WTC11 (cell line): ENCODE results near the gene MSH2. TPM values are rescaled to one million over a fixed set of nuclear protein-coding genes. Genes with fewer than 3 reads are reported as not detected.

ENCODE experiments used
- ATAC-seq: fragments of 200-7000 bp; cut with Tn5 transposase; 2 replicates; pipeline ENCODE4 v1.10.0; 2021; ENCODE audit warnings: mild to moderate bottlenecking, moderate library complexity
- CTCF ChIA-PET: fragments of 300-600 bp; sonication (Branson Sonifier 250); formaldehyde crosslinking; loops from one replicate; lab custom pipeline; 2021; ENCODE audit warnings: antibody characterized with exemption; lab: Charles Lee
- POLR2A ChIA-PET: fragments of 350-600 bp; sonication (Branson Sonifier 250); formaldehyde crosslinking; loops from one replicate; lab custom pipeline; 2021; ENCODE audit warnings: antibody characterized with exemption; lab: Charles Lee
- DNase-seq: peaks from one replicate; pipeline ENCODE4 v3.0.0; 2021; ENCODE audit warnings: low spot score
- H3K27ac Mint-ChIP-seq: 2 replicates; pipeline ENCODE4 v1.8.0; 2021; ENCODE audit warnings: mixed read lengths
- H3K27me3 Mint-ChIP-seq: 2 replicates; pipeline ENCODE4 v1.8.0; 2021; ENCODE audit warnings: low read depth, mild to moderate bottlenecking, moderate library complexity, mixed read lengths
- H3K36me3 Mint-ChIP-seq: 2 replicates; pipeline ENCODE4 v1.8.0; 2021; ENCODE audit warnings: mixed read lengths
- H3K4me1 Mint-ChIP-seq: 2 replicates; pipeline ENCODE4 v1.8.0; 2022; ENCODE audit warnings: mixed read lengths
- H3K4me3 Mint-ChIP-seq: 2 replicates; pipeline ENCODE4 v1.8.0; 2021; ENCODE audit warnings: mild to moderate bottlenecking, moderate library complexity, mixed read lengths
- H3K9me3 Mint-ChIP-seq: 2 replicates; pipeline ENCODE4 v1.8.0; 2021; ENCODE audit warnings: mixed read lengths
- AR ChIP-seq: fragments of 250-450 bp; sonication (Bioruptor Pico); IDR thresholded peaks from 2 replicates; pipeline ENCODE4 v1.9.0; 2021; ENCODE audit warnings: mild to moderate bottlenecking
- ATF6 ChIP-seq: sonication (generic); formaldehyde crosslinking; IDR thresholded peaks from 2 replicates; pipeline ENCODE4 v1.8.1; 2023; ENCODE audit warnings: mild to moderate bottlenecking, missing genetic modification reagents
- EMX1 ChIP-seq: fragments of 250-450 bp; sonication (Bioruptor Pico); IDR thresholded peaks from 2 replicates; pipeline ENCODE4 v1.8.0; 2021; ENCODE audit warnings: mild to moderate bottlenecking
- ETV6 ChIP-seq: sonication (generic); formaldehyde crosslinking; IDR thresholded peaks from 2 replicates; pipeline ENCODE4 v1.8.1; 2022; ENCODE audit warnings: mild to moderate bottlenecking, missing genetic modification reagents
- JAZF1 ChIP-seq: fragments of 250-450 bp; sonication (Bioruptor Pico); IDR thresholded peaks from 2 replicates; pipeline ENCODE4 v1.9.0; 2021; ENCODE audit warnings: moderate library complexity, mild to moderate bottlenecking, inconsistent platforms
- RELA ChIP-seq: sonication (generic); formaldehyde crosslinking; IDR thresholded peaks from 2 replicates; pipeline ENCODE4 v1.8.1; 2022; ENCODE audit warnings: missing genetic modification reagents, mild to moderate bottlenecking, borderline replicate concordance
- SMAD3 ChIP-seq: sonication (generic); formaldehyde crosslinking; IDR thresholded peaks from 2 replicates; pipeline ENCODE4 v1.8.0; 2022; ENCODE audit warnings: missing genetic modification reagents, mild to moderate bottlenecking, borderline replicate concordance
- SP1 ChIP-seq: sonication (generic); formaldehyde crosslinking; conservative IDR thresholded peaks from 2 replicates; pipeline ENCODE4 v1.8.1; 2022; ENCODE audit warnings: missing genetic modification reagents
- USF2 ChIP-seq: sonication (generic); formaldehyde crosslinking; IDR thresholded peaks from 2 replicates; pipeline ENCODE4 v1.8.1; 2023; ENCODE audit warnings: mild to moderate bottlenecking, missing genetic modification reagents, moderate library complexity
- ZNF138 ChIP-seq: sonication (generic); formaldehyde crosslinking; conservative IDR thresholded peaks from 2 replicates; pipeline ENCODE4 v1.8.1; 2022; ENCODE audit warnings: mild to moderate bottlenecking, moderate library complexity, missing genetic modification reagents
- ZNF232 ChIP-seq: sonication (generic); formaldehyde crosslinking; IDR thresholded peaks from 2 replicates; pipeline ENCODE4 v1.8.0; 2022; ENCODE audit warnings: mild to moderate bottlenecking, missing genetic modification reagents
- ZNF263 ChIP-seq: sonication (generic); formaldehyde crosslinking; IDR thresholded peaks from 2 replicates; pipeline ENCODE4 v1.8.1; 2022; ENCODE audit warnings: low read depth, mild to moderate bottlenecking, moderate library complexity, missing genetic modification reagents
- ZNF396 ChIP-seq: fragments of 250-450 bp; sonication (Bioruptor Pico); IDR thresholded peaks from 2 replicates; pipeline ENCODE4 v1.8.0; 2021; ENCODE audit warnings: mild to moderate bottlenecking, moderate library complexity, borderline replicate concordance
- ZNF423 ChIP-seq: fragments of 250-450 bp; sonication (Bioruptor Pico); IDR thresholded peaks from 2 replicates; pipeline ENCODE4 v2.1.2; 2022; ENCODE audit warnings: mild to moderate bottlenecking, moderate library complexity
- ZNF425 ChIP-seq: fragments of 250-450 bp; sonication (Bioruptor Pico); conservative IDR thresholded peaks from 2 replicates; pipeline ENCODE4 v1.9.0; 2021; ENCODE audit warnings: mild to moderate bottlenecking
- total RNA-seq: library from RNA; stranded (reverse); gene quantifications from 3 replicates; pipeline ENCODE4 v1.2.3, GENCODE V29; 2021
- TF ChIP-seq, protein P1 (sequence below): sonication (generic); formaldehyde crosslinking; IDR thresholded peaks from 2 replicates; pipeline ENCODE4 v1.8.0; 2022; ENCODE audit warnings: mild to moderate bottlenecking, missing genetic modification reagents
- TF ChIP-seq, protein P2 (sequence below): sonication (generic); formaldehyde crosslinking; IDR thresholded peaks from 2 replicates; pipeline ENCODE4 v1.8.1; 2022; ENCODE audit warnings: missing genetic modification reagents, borderline replicate concordance

Gene MSH2
- total RNA-seq, 1 experiment from 2014 or later = 244 TPM

DNA sequence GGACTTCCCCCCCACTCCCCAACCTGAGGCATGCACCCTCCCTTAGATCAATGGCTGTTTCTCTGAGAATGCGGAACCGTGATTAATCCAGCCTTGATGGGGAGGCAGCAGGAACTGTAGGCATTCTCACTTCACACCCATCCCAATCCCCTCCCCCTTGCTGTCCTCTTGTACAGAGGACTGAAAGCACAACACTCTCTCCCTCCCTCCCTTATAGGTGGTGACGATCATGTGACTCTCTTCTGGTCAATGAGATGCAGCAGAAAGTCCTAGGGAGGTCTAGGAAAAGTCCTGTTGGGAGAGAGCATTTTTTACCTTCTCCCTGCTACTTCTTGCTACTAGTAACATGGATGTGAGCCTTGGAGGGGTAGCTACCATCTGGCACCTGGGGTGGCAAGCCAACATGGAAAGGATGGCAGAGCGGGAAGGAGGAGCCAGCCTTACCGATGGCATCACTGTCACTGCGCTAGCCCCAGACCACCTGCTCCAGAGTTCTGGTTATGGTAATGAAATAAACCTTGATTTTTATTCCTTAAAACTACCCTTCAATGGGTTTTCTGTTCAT, 106.9 kb downstream of the MSH2 start:
- Mint-ChIP-seq H3K4me3 (no peak overlapping the region), H3K27ac (no peak overlapping the region), H3K4me1 (peaks cover 15% of the 10 kb centered on the region), H3K27me3 (peaks cover 8% of the 10 kb centered on the region; the same call in 1 of the 2 replicates), H3K9me3 (peaks cover 26% of the 10 kb centered on the region), H3K36me3 (peaks cover 36% of the 10 kb centered on the region)
- TF ChIP-seq USF2 (CRISPR knock-in tag) = peak; percentile 49
- TF ChIP-seq, protein P1, sequence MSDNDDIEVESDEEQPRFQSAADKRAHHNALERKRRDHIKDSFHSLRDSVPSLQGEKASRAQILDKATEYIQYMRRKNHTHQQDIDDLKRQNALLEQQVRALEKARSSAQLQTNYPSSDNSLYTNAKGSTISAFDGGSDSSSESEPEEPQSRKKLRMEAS = no peak
- DNase-seq (no peak), ATAC-seq (no peak)
- POLR2A ChIA-PET = no interaction called here
- CTCF ChIA-PET = no interaction called here

DNA sequence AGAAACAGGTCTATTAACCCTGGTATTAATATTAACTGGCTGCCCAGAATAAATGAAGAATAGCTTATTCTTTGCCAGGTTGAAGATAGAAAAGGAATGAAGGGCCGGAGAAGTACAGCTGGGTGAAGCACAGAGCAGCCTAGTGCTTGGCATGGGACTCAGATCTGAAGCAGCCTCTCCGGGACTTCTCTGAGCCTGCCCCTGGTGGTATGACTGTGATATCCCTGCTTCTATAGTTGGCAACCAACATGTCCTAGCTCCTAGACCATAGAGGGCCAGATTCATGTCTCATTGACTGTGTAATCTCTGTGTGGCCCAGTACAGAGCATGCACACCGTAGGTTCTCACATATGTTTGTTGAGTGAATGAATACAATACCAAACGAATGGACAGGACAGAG, 107.8 kb downstream of the MSH2 start:
- H3K27ac Mint-ChIP-seq = no peak overlapping the region
- peaks cover 18% of the 10 kb centered on the region for H3K9me3 Mint-ChIP-seq
- no peak for DNase-seq
- ChIA-PET CTCF (interaction anchor here (0.8 to 1.7 kb wide), 4 partner anchors 9 to 257 kb away, joined by 3 to 17 read pairs (median 4); no protein-coding TSS in a partner anchor), POLR2A (no interaction called here)
- no peak for TF ChIP-seq JAZF1
- no peak for TF ChIP-seq ATF6 (CRISPR knock-in tag)
- TF ChIP-seq ZNF138 (CRISPR knock-in tag) = no peak
- no peak for TF ChIP-seq ZNF232 (CRISPR knock-in tag)
- no peak for TF ChIP-seq EMX1 (CRISPR knock-in tag)
- TF ChIP-seq SMAD3 (CRISPR knock-in tag) = no peak
- TF ChIP-seq ZNF425 (CRISPR knock-in tag) = no peak
- TF ChIP-seq ZNF423 = no peak
- TF ChIP-seq ZNF263 (CRISPR knock-in tag) = no peak
- H3K4me1 Mint-ChIP-seq = peaks cover 15% of the 10 kb centered on the region
- no peak overlapping the region for H3K4me3 Mint-ChIP-seq
- ATAC-seq = peak; percentile 75
- H3K27me3 Mint-ChIP-seq = peaks cover 3% of the 10 kb centered on the region; the same call in 1 of the 2 replicates
- H3K36me3 Mint-ChIP-seq = peaks cover 28% of the 10 kb centered on the region

DNA sequence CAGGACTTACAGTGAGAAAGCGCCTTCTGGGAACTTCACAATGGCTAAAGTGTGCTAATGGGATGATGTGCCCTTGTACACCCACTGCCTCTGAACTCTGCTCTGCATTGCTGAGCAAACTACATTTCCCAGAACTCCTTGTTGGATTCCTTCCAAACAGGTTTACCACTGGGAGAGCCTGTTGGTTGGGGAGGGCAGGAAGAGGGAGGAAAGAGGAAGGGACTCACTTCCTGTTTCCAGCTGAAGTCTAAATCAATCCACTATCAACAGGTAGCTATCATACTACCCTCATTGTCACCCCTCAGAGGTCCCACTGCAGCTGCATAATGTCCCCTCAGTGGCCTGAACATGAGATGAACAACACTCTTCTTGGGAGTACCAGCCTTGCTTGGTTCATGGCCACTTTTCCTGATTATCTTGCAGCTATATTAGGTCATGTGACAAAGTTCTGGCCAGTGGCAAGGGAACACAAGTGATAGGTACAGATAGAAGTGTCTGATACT, 109.7 kb downstream of the MSH2 start:
- Mint-ChIP-seq H3K4me3 (no peak overlapping the region), H3K4me1 (peaks cover 24% of the 10 kb centered on the region), H3K27ac (no peak overlapping the region), H3K36me3 (peaks cover 20% of the 10 kb centered on the region), H3K9me3 (peaks cover 12% of the 10 kb centered on the region; the same call in 1 of the 2 replicates), H3K27me3 (no peaks in the 10 kb centered on the region)
- TF ChIP-seq SMAD3 (CRISPR knock-in tag) (no peak), USF2 (CRISPR knock-in tag) (peak; percentile 42; the same call in 1 of the 2 replicates), ZNF263 (CRISPR knock-in tag) (no peak), SP1 (CRISPR knock-in tag) (no peak), RELA (CRISPR knock-in tag) (no peak), AR (CRISPR knock-in tag) (no peak), ETV6 (no peak), ZNF396 (CRISPR knock-in tag) (no peak)
- TF ChIP-seq, protein P2, sequence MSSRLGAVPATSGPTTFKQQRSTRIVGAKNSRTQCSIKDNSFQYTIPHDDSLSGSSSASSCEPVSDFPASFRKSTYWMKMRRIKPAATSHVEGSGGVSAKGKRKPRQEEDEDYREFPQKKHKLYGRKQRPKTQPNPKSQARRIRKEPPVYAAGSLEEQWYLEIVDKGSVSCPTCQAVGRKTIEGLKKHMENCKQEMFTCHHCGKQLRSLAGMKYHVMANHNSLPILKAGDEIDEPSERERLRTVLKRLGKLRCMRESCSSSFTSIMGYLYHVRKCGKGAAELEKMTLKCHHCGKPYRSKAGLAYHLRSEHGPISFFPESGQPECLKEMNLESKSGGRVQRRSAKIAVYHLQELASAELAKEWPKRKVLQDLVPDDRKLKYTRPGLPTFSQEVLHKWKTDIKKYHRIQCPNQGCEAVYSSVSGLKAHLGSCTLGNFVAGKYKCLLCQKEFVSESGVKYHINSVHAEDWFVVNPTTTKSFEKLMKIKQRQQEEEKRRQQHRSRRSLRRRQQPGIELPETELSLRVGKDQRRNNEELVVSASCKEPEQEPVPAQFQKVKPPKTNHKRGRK (CRISPR knock-in tag) = no peak
- POLR2A ChIA-PET = no interaction called here
- ATAC-seq (peak; percentile 85), DNase-seq (no peak)
- CTCF ChIA-PET = interaction anchor here (1.0 to 1.2 kb wide), 2 partner anchors 9 to 255 kb away, joined by 4 read pairs; no protein-coding TSS in a partner anchor
